CD4-positive, CD25-positive, alpha-beta regulatory T cell (primary cell): ENCODE data around the gene RUSF1. TPM values are rescaled to one million over a fixed set of nuclear protein-coding genes. Genes with fewer than 3 reads are reported as not detected.

Experiments
- ATAC-seq, 2 donors: fragments of 150-1000 bp; cut with Tn5 transposase; one replicate each; pipeline ENCODE4 v1.10.0; 2021; ENCODE audit warnings: low read depth in 2 of 2, moderate number of reproducible peaks in 2 of 2, moderate library complexity in 1 of 2
- DNase-seq, 3 donors: peaks; one replicate each; pipeline versions ENCODE4 v3.0.0 to v3.0.0-alpha.2; 2012 to 2022; ENCODE audit warnings: mixed read lengths in 1 of 3
- H3K27ac ChIP-seq: one replicate; pipeline ENCODE4 v1.7.0; 2013; ENCODE audit warnings: mild to moderate bottlenecking, low read length; ENCODE audit not compliant: insufficient read depth, poor library complexity, severe bottlenecking
- H3K27me3 ChIP-seq: one replicate; pipeline ENCODE4 v1.7.0; 2013; ENCODE audit warnings: low read length; ENCODE audit not compliant: control insufficient read depth, insufficient read depth
- H3K36me3 ChIP-seq: one replicate; pipeline ENCODE4 v1.7.0; 2013; ENCODE audit warnings: mild to moderate bottlenecking, low read length, moderate library complexity; ENCODE audit not compliant: control insufficient read depth, insufficient read depth
- H3K4me1 ChIP-seq: 2 replicates; pipeline ENCODE4 v1.7.0; 2013; ENCODE audit warnings: mild to moderate bottlenecking, low read length; ENCODE audit not compliant: insufficient read depth, control insufficient read depth, poor library complexity, severe bottlenecking
- H3K4me3 ChIP-seq: one replicate; pipeline ENCODE4 v1.7.0; 2013; ENCODE audit warnings: low read depth, mild to moderate bottlenecking, low read length, moderate library complexity
- H3K9me3 ChIP-seq, 2 experiments: 1 replicate in 1 of 2; 2 replicates in 1 of 2; pipeline ENCODE4 v1.7.0; 2013; ENCODE audit warnings: low read length in 2 of 2, mild to moderate bottlenecking in 1 of 2, moderate library complexity in 1 of 2; ENCODE audit not compliant: control insufficient read depth in 2 of 2
- H3K27ac Mint-ChIP-seq, 3 donors: one replicate each; pipeline ENCODE4 v1.8.0; 2020 to 2022; ENCODE audit warnings: mild to moderate bottlenecking in 3 of 3, mixed read lengths in 3 of 3, moderate library complexity in 2 of 3
- H3K27me3 Mint-ChIP-seq: one replicate; pipeline ENCODE4 v1.8.0; 2022; ENCODE audit warnings: mild to moderate bottlenecking, mixed read lengths
- H3K36me3 Mint-ChIP-seq: one replicate; pipeline ENCODE4 v1.8.0; 2020; ENCODE audit warnings: mixed read lengths
- H3K4me1 Mint-ChIP-seq, 4 donors: one replicate each; pipeline ENCODE4 v1.8.0; 2020 to 2022; ENCODE audit warnings: mixed read lengths in 4 of 4, mild to moderate bottlenecking in 1 of 4
- H3K4me3 Mint-ChIP-seq, 4 donors: one replicate each; pipeline ENCODE4 v1.8.0; 2020 to 2022; ENCODE audit warnings: mild to moderate bottlenecking in 4 of 4, mixed read lengths in 4 of 4, moderate library complexity in 3 of 4
- H3K9me3 Mint-ChIP-seq, 7 donors: one replicate each; pipeline ENCODE4 v1.8.0; 2020 to 2022; ENCODE audit warnings: mixed read lengths in 7 of 7, mild to moderate bottlenecking in 3 of 7, moderate library complexity in 2 of 7
- polyA plus RNA-seq, 4 donors: library from polyadenylated mRNA; unstranded; fragments of 300-500 nt; fragmentation: Illumina TruSeq; gene quantifications; one replicate each; pipeline ENCODE4 v1.2.3, GENCODE V29; 2021
- total RNA-seq: library from RNA; stranded (reverse); gene quantifications from one replicate; pipeline ENCODE4 v1.2.3, GENCODE V29; 2022

The RUSF1 gene
- total and polyA plus RNA-seq, 5 donors from 2014 or later = 17.9 to 44.7 (median 21.6) TPM

DNA sequence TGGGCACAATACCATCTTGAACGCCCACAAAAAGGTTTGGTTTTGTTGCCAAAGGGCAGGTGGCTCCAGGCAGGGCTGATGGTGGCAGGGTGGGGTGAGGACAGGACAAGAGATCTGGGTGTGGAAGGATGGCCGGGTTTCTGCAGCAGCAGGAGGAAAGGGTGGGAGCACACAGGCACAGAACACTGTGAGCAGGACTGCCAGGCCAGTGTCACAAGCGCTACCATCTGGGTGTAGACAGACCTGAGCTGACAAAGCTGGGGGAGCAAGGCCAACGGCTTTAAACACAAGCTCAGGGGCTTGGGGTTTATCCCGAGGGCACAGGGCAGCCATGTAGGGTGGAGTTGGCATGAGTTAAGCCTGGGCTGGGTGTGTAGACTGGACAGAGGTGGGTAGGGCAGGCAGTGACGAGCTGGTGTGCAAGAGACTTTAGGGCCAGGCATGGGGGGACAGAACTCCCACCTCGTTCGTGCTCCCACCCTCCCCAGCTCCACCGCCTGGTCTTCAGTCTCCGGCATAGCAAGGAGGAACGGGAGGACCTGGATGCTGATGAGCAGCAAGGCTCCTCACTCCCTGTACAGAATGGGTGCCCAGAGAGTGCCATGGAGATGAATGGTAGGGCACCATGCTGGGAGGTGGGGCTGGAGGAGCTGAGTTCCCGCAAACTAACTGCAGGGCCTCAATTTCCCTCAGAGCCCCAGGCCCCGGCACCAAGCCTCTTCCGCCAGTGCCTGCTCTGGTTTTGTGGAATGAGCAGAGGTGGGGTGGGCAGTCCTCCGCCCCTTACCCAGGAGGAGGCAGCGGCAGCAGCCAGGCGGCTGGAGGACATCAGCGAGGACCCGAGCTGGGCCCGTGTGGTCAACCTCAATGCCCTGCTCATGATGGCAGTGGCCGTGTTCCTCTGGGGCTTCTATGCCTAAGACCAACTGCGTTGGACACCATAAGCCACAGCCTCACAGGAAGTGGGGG lies 18.3 kb downstream of the RUSF1 start:
- H3K9me3 ChIP-seq = no peaks in the 10 kb centered on the region
- Mint-ChIP-seq H3K27me3 (no peaks in the 10 kb centered on the region), H3K4me1 (peaks cover 0 to 18% (median 9%) of the 10 kb centered on the region in 4 donors), H3K36me3 (peaks cover 14% of the 10 kb centered on the region), H3K9me3 (no peaks in the 10 kb centered on the region), H3K4me3 (peak overlapping the region; percentile 58 to 70 (median 66)), H3K27ac (peak overlapping the region in 2 of 3 donors; percentile 52 to 93)
- peaks cover 11% of the 10 kb centered on the region for H3K36me3 ChIP-seq
- H3K27me3 ChIP-seq = no peaks in the 10 kb centered on the region
- H3K4me3 ChIP-seq = no peak overlapping the region
- peaks cover 12% of the 10 kb centered on the region for H3K4me1 ChIP-seq
- ATAC-seq (no peak), DNase-seq (no peak)
- no peak overlapping the region for H3K27ac ChIP-seq

DNA sequence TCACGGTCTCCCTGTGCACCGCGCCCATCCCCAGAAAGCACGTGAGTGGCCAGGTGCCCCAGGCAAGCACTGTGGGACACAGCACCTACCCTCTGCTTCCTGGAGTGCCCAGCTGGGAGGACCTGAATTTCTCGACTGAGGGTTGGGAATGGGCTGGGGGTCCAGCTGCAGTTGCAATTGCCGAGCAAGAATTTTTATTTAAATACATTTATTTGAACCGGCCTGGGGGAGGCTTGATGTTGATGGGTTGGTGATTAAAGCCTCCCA lies 19.0 kb downstream of the RUSF1 start:
- H3K27me3 ChIP-seq = no peaks in the 10 kb centered on the region
- H3K4me1 ChIP-seq = peaks cover 12% of the 10 kb centered on the region
- Mint-ChIP-seq H3K4me1 (peaks cover 0 to 18% (median 9%) of the 10 kb centered on the region in 4 donors), H3K4me3 (peak overlapping the region; percentile 55 to 70 (median 64)), H3K9me3 (no peaks in the 10 kb centered on the region), H3K27me3 (no peaks in the 10 kb centered on the region), H3K36me3 (peaks cover 14% of the 10 kb centered on the region), H3K27ac (peak overlapping the region in 1 of 3 donors; percentile 52)
- peaks cover 11% of the 10 kb centered on the region for H3K36me3 ChIP-seq
- no peak overlapping the region for H3K4me3 ChIP-seq
- DNase-seq (no peak), ATAC-seq (no peak)
- H3K27ac ChIP-seq = no peak overlapping the region
- H3K9me3 ChIP-seq = no peaks in the 10 kb centered on the region

- no peaks in the 10 kb centered on the region for H3K9me3 ChIP-seq
- Mint-ChIP-seq H3K27me3 (no peaks in the 10 kb centered on the region), H3K4me3 (peak overlapping the region; percentile 61 to 92 (median 80)), H3K4me1 (peaks cover 0 to 18% (median 9%) of the 10 kb centered on the region in 4 donors), H3K9me3 (no peaks in the 10 kb centered on the region), H3K36me3 (peaks cover 14% of the 10 kb centered on the region), H3K27ac (peak overlapping the region in 2 of 3 donors; percentile 52 to 84)
- ATAC-seq = no peak
- peaks cover 11% of the 10 kb centered on the region for H3K36me3 ChIP-seq
- H3K4me3 ChIP-seq = no peak overlapping the region
- H3K27ac ChIP-seq = peak overlapping the region; percentile 64
- H3K4me1 ChIP-seq = peaks cover 12% of the 10 kb centered on the region
- no peaks in the 10 kb centered on the region for H3K27me3 ChIP-seq
- no peak for DNase-seq
Measured at GRCh38 chr16:31488468-31489297, 19.5 kb downstream of the RUSF1 start.

GRCh38 chr16:31487720-31488467 lies 20.3 kb downstream of the RUSF1 start:
- H3K4me3 Mint-ChIP-seq = peak overlapping the region; percentile 91 to 97 (median 92)
- Histone ChIP-seq H3K27ac (peak overlapping the region; percentile 64), H3K36me3 (peaks cover 4% of the 10 kb centered on the region), H3K4me3 (peak overlapping the region; percentile 50), H3K4me1 (peaks cover 12% of the 10 kb centered on the region), H3K9me3 (no peaks in the 10 kb centered on the region), H3K27me3 (no peaks in the 10 kb centered on the region)
- DNase-seq (peak; percentile 76 to 81 (median 79)), ATAC-seq (peak; percentile 85 to 88)
- H3K27ac Mint-ChIP-seq = peak overlapping the region; percentile 81 to 88 (median 84)
- H3K4me1 Mint-ChIP-seq = peaks cover 0 to 18% (median 8%) of the 10 kb centered on the region in 4 donors
- no peaks in the 10 kb centered on the region for H3K9me3 Mint-ChIP-seq
- H3K27me3 Mint-ChIP-seq = no peaks in the 10 kb centered on the region
- H3K36me3 Mint-ChIP-seq = peaks cover 7% of the 10 kb centered on the region

GRCh38 chr16:31487071-31487719 lies 21.0 kb downstream of the RUSF1 start:
- Mint-ChIP-seq H3K4me1 (peaks cover 0 to 18% (median 6%) of the 10 kb centered on the region in 4 donors), H3K27me3 (no peaks in the 10 kb centered on the region), H3K4me3 (peak overlapping the region; percentile 91 to 97 (median 92)), H3K27ac (peak overlapping the region; percentile 81 to 88 (median 84)), H3K9me3 (no peaks in the 10 kb centered on the region), H3K36me3 (no peaks in the 10 kb centered on the region)
- H3K36me3 ChIP-seq = no peaks in the 10 kb centered on the region
- peaks cover 12% of the 10 kb centered on the region for H3K4me1 ChIP-seq
- peak overlapping the region; percentile 50 for H3K4me3 ChIP-seq
- no peaks in the 10 kb centered on the region for H3K27me3 ChIP-seq
- H3K27ac ChIP-seq = peak overlapping the region; percentile 64
- ATAC-seq = no peak
- no peaks in the 10 kb centered on the region for H3K9me3 ChIP-seq
- DNase-seq = no peak

GRCh38 chr16:31486045-31486444 lies 22.1 kb downstream of the RUSF1 start:
- H3K4me1 ChIP-seq = peaks cover 12% of the 10 kb centered on the region
- no peak overlapping the region for H3K27ac ChIP-seq
- H3K4me3 Mint-ChIP-seq = peak overlapping the region; percentile 63 to 93 (median 92)
- H3K27me3 ChIP-seq = no peaks in the 10 kb centered on the region
- no peaks in the 10 kb centered on the region for H3K27me3 Mint-ChIP-seq
- no peaks in the 10 kb centered on the region for H3K9me3 Mint-ChIP-seq
- no peaks in the 10 kb centered on the region for H3K36me3 Mint-ChIP-seq
- H3K4me1 Mint-ChIP-seq = peaks cover 0 to 18% (median 5%) of the 10 kb centered on the region in 4 donors
- no peaks in the 10 kb centered on the region for H3K36me3 ChIP-seq
- H3K9me3 ChIP-seq = no peaks in the 10 kb centered on the region
- H3K4me3 ChIP-seq = no peak overlapping the region
- no peak for DNase-seq
- peak overlapping the region in 1 of 3 donors; percentile 14 for H3K27ac Mint-ChIP-seq
- ATAC-seq = no peak

- no peak for DNase-seq
- H3K4me3 ChIP-seq = no peak overlapping the region
- Mint-ChIP-seq H3K9me3 (no peaks in the 10 kb centered on the region), H3K4me1 (peaks cover 0 to 18% (median 5%) of the 10 kb centered on the region in 4 donors), H3K27ac (no peak overlapping the region), H3K4me3 (peak overlapping the region in 3 of 4 donors; percentile 65 to 93 (median 92)), H3K36me3 (no peaks in the 10 kb centered on the region), H3K27me3 (no peaks in the 10 kb centered on the region)
- no peak overlapping the region for H3K27ac ChIP-seq
- H3K9me3 ChIP-seq = no peaks in the 10 kb centered on the region
- ATAC-seq = no peak
- no peaks in the 10 kb centered on the region for H3K36me3 ChIP-seq
- no peaks in the 10 kb centered on the region for H3K27me3 ChIP-seq
- peaks cover 12% of the 10 kb centered on the region for H3K4me1 ChIP-seq
Measured at GRCh38 chr16:31485571-31485970, 22.6 kb downstream of the RUSF1 start.
